GM23338 (cell line): ENCODE measurements around the gene CCDC12. TPM values are rescaled to one million over a fixed set of nuclear protein-coding genes. Genes with fewer than 3 reads are reported as not detected.

ENCODE experiments used
- ATAC-seq: fragments of 200-7000 bp; cut with Tn5 transposase; 3 replicates; pipeline ENCODE4 v1.9.1; 2020
- DNase-seq: peaks from one replicate; pipeline ENCODE4 v3.0.0-alpha.2; 2015; ENCODE audit warnings: low spot score
- H2AFZ ChIP-seq: fragments of 200-600 bp; sonication (generic); 2 replicates; pipeline ENCODE4 v1.8.0; 2016; ENCODE audit warnings: antibody characterized with exemption, mild to moderate bottlenecking, moderate library complexity
- H3F3A ChIP-seq: fragments of 200-600 bp; sonication (generic); replicated peaks from 2 replicates; pipeline ENCODE4 v1.8.0; 2017; ENCODE audit warnings: antibody characterized with exemption, mixed run types, low read depth
- H3K27ac ChIP-seq: fragments of 200-600 bp; sonication (generic); 2 replicates; pipeline ENCODE4 v1.6.1; 2016; ENCODE audit warnings: low read depth
- H3K27me3 ChIP-seq: fragments of 200-600 bp; sonication (generic); 2 replicates; pipeline ENCODE4 v1.8.0; 2016; ENCODE audit warnings: mild to moderate bottlenecking, mixed run types, moderate library complexity; ENCODE audit not compliant: insufficient read depth
- H3K36me3 ChIP-seq: fragments of 200-600 bp; sonication (generic); 2 replicates; pipeline ENCODE4 v1.8.0; 2016; ENCODE audit warnings: mild to moderate bottlenecking; ENCODE audit not compliant: insufficient read depth
- H3K4me1 ChIP-seq: fragments of 200-600 bp; sonication (generic); 2 replicates; pipeline ENCODE4 v1.8.0; 2016; ENCODE audit warnings: mild to moderate bottlenecking, moderate library complexity; ENCODE audit not compliant: insufficient read depth
- H3K4me2 ChIP-seq: fragments of 200-600 bp; sonication (generic); 2 replicates; pipeline ENCODE4 v1.7.1; 2017; ENCODE audit warnings: mixed run types
- H3K4me3 ChIP-seq: fragments of 200-600 bp; sonication (generic); 2 replicates; pipeline ENCODE4 v1.6.1; 2016; ENCODE audit warnings: mixed run types
- H3K79me2 ChIP-seq: fragments of 200-600 bp; sonication (generic); replicated peaks from 2 replicates; pipeline ENCODE4 v1.8.0; 2017; ENCODE audit warnings: mild to moderate bottlenecking; ENCODE audit not compliant: insufficient read depth
- H3K9me2 ChIP-seq: fragments of 200-600 bp; sonication (generic); 2 replicates; pipeline ENCODE4 v1.8.0; 2017; ENCODE audit not compliant: insufficient read depth
- H4K20me1 ChIP-seq: fragments of 200-600 bp; sonication (generic); replicated peaks from 2 replicates; pipeline ENCODE4 v1.8.0; 2017; ENCODE audit warnings: mild to moderate bottlenecking; ENCODE audit not compliant: insufficient read depth
- H3K27ac Mint-ChIP-seq: 2 replicates; pipeline ENCODE4 v1.8.0; 2020; ENCODE audit warnings: inconsistent platforms, mild to moderate bottlenecking, moderate library complexity, mixed read lengths
- H3K27me3 Mint-ChIP-seq: 3 replicates; pipeline ENCODE4 v1.8.0; 2022; ENCODE audit warnings: low read depth, mild to moderate bottlenecking, moderate library complexity, mixed read lengths, inconsistent platforms; ENCODE audit not compliant: insufficient read depth, poor library complexity
- H3K36me3 Mint-ChIP-seq: 3 replicates; pipeline ENCODE4 v1.8.0; 2021; ENCODE audit warnings: low read depth, mild to moderate bottlenecking, inconsistent platforms, moderate library complexity, mixed read lengths
- H3K4me1 Mint-ChIP-seq: 3 replicates; pipeline ENCODE4 v1.8.0; 2020; ENCODE audit warnings: mild to moderate bottlenecking, inconsistent platforms, mixed read lengths
- H3K4me3 Mint-ChIP-seq: 3 replicates; pipeline ENCODE4 v1.8.0; 2021; ENCODE audit warnings: moderate library complexity, mild to moderate bottlenecking, inconsistent platforms, mixed read lengths
- H3K9me3 Mint-ChIP-seq: 3 replicates; pipeline ENCODE4 v1.8.0; 2020; ENCODE audit warnings: moderate library complexity, mild to moderate bottlenecking, inconsistent platforms, mixed read lengths
- CREB1 ChIP-seq: fragments of 250-450 bp; sonication (Bioruptor Pico); IDR thresholded peaks from 2 replicates; pipeline ENCODE4 v1.5.0; 2020; ENCODE audit warnings: low read depth, mild to moderate bottlenecking, moderate library complexity
- EZH2 ChIP-seq: fragments of 200-600 bp; sonication (generic); IDR thresholded peaks from one replicate; pipeline ENCODE4 v1.8.0; 2017; ENCODE audit warnings: antibody characterized with exemption, mild to moderate bottlenecking, low read depth; ENCODE audit not compliant: unreplicated experiment
- EZH2phosphoT487 ChIP-seq: fragments of 200-600 bp; sonication (generic); IDR thresholded peaks from one replicate; pipeline ENCODE4 v1.8.1; 2018; ENCODE audit warnings: antibody characterized with exemption; ENCODE audit not compliant: unreplicated experiment
- JUNB ChIP-seq: IDR thresholded peaks from one replicate; pipeline ENCODE4 v1.6.1; 2016; ENCODE audit warnings: antibody characterized with exemption; ENCODE audit not compliant: unreplicated experiment
- NANOG ChIP-seq: IDR thresholded peaks from 2 replicates; pipeline ENCODE4 v1.6.1; 2016; ENCODE audit warnings: antibody characterized with exemption, borderline replicate concordance
- POLR2AphosphoS5 ChIP-seq: IDR thresholded peaks from 2 replicates; pipeline ENCODE4 v1.6.1; 2016; ENCODE audit warnings: antibody characterized with exemption, low read depth
- STAT1 ChIP-seq: IDR thresholded peaks from one replicate; pipeline ENCODE4 v1.6.1; 2016; ENCODE audit warnings: antibody characterized with exemption; ENCODE audit not compliant: unreplicated experiment
- ZNF114 ChIP-seq: fragments of 250-450 bp; sonication (Bioruptor Pico); IDR thresholded peaks from 2 replicates; pipeline ENCODE4 v1.5.0; 2020; ENCODE audit warnings: mild to moderate bottlenecking, moderate library complexity
- ZNF331 ChIP-seq: fragments of 250-450 bp; sonication (Bioruptor Pico); IDR thresholded peaks from 2 replicates; pipeline ENCODE4 v1.5.0; 2020; ENCODE audit warnings: low read depth, mild to moderate bottlenecking, moderate library complexity
- polyA plus RNA-seq: library from polyadenylated mRNA; unstranded; fragments of >200 nt; fragmentation: Nextera tagmentation; extraction: Ambion mirVana; gene quantifications from 2 replicates; pipeline ENCODE4 v1.2.1, GENCODE V29; 2016
- total RNA-seq: library from RNA; depleted of rRNA; stranded (reverse); fragments of >200 nt; shearing (Covaris generic); gene quantifications from 2 replicates; pipeline ENCODE4 v1.2.3, GENCODE V29; 2014
- TF ChIP-seq, protein P1 (sequence below): IDR thresholded peaks from one replicate; pipeline ENCODE4 v1.6.1; 2018; ENCODE audit warnings: antibody characterized with exemption; ENCODE audit not compliant: unreplicated experiment
- TF ChIP-seq, protein P2 (sequence below): IDR thresholded peaks from 2 replicates; pipeline ENCODE4 v1.6.1; 2016; ENCODE audit warnings: antibody characterized with exemption
- TF ChIP-seq, protein P3 (sequence below), 2 experiments: fragments of 200-600 bp in 1 of 2; sonication (generic) in 1 of 2; conservative IDR thresholded peaks; 2 replicates each; pipeline versions ENCODE4 v1.5.1 to v1.6.1; 2016 to 2017; ENCODE audit warnings: antibody characterized with exemption in 2 of 2, low read depth in 2 of 2, mild to moderate bottlenecking in 2 of 2, moderate library complexity in 1 of 2

The CCDC12 gene
- total and polyA plus RNA-seq, 2 experiments from 2014 or later: 42.9 to 133 TPM

DNA sequence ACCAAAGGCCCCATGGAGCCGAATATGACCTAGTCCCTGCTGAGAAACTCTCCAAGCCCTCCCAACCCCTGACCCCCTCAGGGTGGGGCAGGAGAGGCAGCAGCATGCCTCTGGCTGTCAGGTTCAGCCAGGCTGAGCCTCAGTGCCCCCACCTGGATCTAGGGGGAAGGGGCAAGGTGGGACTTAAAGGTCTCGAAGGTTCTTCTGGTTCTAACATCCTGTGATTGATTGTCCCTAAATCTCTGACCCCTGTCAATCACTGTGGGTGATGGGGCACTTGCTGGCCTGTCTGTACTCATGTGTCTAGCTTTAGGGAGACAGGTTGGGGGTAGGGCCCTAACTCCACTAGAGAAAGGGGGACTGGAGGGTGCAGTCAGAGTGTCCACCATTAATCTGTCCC lies 16.7 kb upstream of the CCDC12 start (continued):
- TF ChIP-seq, protein P1, sequence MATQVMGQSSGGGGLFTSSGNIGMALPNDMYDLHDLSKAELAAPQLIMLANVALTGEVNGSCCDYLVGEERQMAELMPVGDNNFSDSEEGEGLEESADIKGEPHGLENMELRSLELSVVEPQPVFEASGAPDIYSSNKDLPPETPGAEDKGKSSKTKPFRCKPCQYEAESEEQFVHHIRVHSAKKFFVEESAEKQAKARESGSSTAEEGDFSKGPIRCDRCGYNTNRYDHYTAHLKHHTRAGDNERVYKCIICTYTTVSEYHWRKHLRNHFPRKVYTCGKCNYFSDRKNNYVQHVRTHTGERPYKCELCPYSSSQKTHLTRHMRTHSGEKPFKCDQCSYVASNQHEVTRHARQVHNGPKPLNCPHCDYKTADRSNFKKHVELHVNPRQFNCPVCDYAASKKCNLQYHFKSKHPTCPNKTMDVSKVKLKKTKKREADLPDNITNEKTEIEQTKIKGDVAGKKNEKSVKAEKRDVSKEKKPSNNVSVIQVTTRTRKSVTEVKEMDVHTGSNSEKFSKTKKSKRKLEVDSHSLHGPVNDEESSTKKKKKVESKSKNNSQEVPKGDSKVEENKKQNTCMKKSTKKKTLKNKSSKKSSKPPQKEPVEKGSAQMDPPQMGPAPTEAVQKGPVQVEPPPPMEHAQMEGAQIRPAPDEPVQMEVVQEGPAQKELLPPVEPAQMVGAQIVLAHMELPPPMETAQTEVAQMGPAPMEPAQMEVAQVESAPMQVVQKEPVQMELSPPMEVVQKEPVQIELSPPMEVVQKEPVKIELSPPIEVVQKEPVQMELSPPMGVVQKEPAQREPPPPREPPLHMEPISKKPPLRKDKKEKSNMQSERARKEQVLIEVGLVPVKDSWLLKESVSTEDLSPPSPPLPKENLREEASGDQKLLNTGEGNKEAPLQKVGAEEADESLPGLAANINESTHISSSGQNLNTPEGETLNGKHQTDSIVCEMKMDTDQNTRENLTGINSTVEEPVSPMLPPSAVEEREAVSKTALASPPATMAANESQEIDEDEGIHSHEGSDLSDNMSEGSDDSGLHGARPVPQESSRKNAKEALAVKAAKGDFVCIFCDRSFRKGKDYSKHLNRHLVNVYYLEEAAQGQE: no peak
- TF ChIP-seq EZH2 (no peak), ZNF114 (CRISPR knock-in tag) (no peak), EZH2phosphoT487 (no peak), ZNF331 (CRISPR knock-in tag) (no peak), CREB1 (CRISPR knock-in tag) (no peak), STAT1 (no peak), JUNB (no peak)
- TF ChIP-seq, protein P2, sequence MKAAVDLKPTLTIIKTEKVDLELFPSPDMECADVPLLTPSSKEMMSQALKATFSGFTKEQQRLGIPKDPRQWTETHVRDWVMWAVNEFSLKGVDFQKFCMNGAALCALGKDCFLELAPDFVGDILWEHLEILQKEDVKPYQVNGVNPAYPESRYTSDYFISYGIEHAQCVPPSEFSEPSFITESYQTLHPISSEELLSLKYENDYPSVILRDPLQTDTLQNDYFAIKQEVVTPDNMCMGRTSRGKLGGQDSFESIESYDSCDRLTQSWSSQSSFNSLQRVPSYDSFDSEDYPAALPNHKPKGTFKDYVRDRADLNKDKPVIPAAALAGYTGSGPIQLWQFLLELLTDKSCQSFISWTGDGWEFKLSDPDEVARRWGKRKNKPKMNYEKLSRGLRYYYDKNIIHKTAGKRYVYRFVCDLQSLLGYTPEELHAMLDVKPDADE: no peak

DNA sequence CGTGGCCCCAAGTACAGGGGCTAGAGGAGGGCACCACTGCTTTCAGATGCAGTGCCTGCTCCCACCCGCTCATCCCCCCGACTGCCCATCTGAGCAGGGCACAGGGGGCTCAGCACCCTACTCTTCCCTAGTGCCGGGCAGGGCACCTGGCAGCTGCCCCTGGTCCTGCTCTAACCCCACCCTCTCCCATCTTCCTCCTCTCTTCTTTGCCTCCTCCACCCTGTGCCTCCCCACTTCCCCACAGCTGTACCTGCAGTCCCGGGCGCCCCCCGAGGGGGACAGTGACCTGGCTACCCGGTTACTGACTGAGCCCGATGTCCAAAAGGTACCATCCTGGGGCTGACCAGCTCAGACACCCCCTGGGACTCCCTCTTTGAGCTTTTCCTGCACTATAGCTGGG lies 15.7 kb upstream of the CCDC12 start:
- Histone ChIP-seq H3K27me3 (no peaks in the 10 kb centered on the region), H3K4me3 (no peak overlapping the region), H3K4me1 (peaks cover 9% of the 10 kb centered on the region), H3F3A (0 out of 2 replicates have a peak, but pooled peaks cover 2% of the 10 kb centered on the region), H3K9me2 (no peaks in the 10 kb centered on the region), H3K4me2 (no peak overlapping the region), H3K79me2 (no peaks in the 10 kb centered on the region), H3K27ac (no peak overlapping the region), H2AFZ (no peak overlapping the region), H3K36me3 (no peaks in the 10 kb centered on the region), H4K20me1 (no peaks in the 10 kb centered on the region)
- Mint-ChIP-seq H3K4me3 (no peak overlapping the region), H3K27me3 (peaks cover 12% of the 10 kb centered on the region), H3K4me1 (peaks cover 24% of the 10 kb centered on the region), H3K36me3 (peaks cover 6% of the 10 kb centered on the region; the same call in 1 of the 3 replicates), H3K9me3 (no peaks in the 10 kb centered on the region; the same call in 2 of the 3 replicates), H3K27ac (no peak overlapping the region)
- DNase-seq (no peak), ATAC-seq (no peak)
- TF ChIP-seq POLR2AphosphoS5 (no peak), ZNF114 (CRISPR knock-in tag) (no peak), NANOG (no peak), JUNB (no peak)
- TF ChIP-seq, protein P3, sequence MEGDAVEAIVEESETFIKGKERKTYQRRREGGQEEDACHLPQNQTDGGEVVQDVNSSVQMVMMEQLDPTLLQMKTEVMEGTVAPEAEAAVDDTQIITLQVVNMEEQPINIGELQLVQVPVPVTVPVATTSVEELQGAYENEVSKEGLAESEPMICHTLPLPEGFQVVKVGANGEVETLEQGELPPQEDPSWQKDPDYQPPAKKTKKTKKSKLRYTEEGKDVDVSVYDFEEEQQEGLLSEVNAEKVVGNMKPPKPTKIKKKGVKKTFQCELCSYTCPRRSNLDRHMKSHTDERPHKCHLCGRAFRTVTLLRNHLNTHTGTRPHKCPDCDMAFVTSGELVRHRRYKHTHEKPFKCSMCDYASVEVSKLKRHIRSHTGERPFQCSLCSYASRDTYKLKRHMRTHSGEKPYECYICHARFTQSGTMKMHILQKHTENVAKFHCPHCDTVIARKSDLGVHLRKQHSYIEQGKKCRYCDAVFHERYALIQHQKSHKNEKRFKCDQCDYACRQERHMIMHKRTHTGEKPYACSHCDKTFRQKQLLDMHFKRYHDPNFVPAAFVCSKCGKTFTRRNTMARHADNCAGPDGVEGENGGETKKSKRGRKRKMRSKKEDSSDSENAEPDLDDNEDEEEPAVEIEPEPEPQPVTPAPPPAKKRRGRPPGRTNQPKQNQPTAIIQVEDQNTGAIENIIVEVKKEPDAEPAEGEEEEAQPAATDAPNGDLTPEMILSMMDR (conservative IDR thresholded peaks at IDR 0.05; ENCODE audit: low read depth in 2 of 2): no peak
- TF ChIP-seq, protein P2: no peak
